ENCODE results near the gene MRPL48.

GRCh38 chr11:73852049-73852448 lies 64.4 kb downstream of the MRPL48 start:
- TF ChIP-seq POLR2A (IDR thresholded peaks at IDR 0.05; ENCODE audit: low read depth, low read length) (no peak), POLR2AphosphoS5 (IDR thresholded peaks at IDR 0.05; ENCODE audit: low read depth, low read length) (no peak), TAF1 (IDR thresholded peaks at IDR 0.05; ENCODE audit: borderline replicate concordance, low read depth, low read length) (no peak)

Measured in GM12892 (cell line).